ENCODE measurements around the gene SPACA1.

The SPACA1 gene

DNA sequence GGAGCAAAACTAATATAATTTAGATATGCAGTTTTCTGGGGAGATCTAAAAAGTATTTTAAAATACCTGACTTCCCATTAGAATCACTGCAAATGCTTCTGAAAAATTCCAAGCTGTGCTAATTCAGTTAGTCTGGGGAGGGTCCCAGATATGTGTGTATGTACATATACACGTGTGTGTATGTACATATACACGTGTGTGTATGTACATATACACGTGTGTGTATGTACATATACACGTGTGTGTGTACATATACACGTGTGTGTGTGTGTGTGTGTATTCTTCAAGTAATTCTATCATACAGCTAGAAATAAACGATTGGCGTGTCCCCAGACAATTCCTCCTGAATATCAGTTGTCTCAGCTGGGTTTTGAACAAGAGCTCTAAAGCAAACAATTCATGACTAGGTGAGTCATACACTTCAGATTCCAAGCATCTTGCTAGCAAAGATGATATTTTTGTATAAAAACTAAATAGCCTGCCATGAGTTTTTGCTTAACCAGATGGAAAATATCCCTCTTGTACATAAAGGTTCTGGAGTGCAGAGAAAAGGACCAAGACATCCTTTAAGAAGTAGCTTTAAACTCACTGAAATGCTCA lies 58.2 kb downstream of the SPACA1 start:
- no peak for ATAC-seq

DNA sequence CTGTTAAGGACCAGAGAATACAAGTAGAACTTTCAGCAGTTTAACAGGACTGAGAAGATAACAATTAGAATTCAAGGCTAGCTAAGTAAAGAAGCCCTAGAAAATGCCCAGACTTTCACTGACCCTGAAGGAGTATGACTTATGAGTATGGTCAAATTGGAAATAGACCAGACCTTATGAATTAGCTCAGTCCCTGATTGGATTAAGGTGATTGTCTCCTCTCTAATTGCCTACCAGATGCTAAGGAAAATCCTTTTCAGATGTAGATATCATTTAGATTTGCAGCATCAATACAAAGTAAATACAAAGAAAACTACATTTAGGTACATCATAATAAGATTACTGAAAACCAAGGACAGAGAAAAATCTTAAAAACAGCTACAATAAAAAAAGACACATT lies 59.6 kb downstream of the SPACA1 start:
- ATAC-seq: no peak

More for the DNA sequence above, 58.2 kb downstream of the SPACA1 start:
- no peak for DNase-seq

DNA sequence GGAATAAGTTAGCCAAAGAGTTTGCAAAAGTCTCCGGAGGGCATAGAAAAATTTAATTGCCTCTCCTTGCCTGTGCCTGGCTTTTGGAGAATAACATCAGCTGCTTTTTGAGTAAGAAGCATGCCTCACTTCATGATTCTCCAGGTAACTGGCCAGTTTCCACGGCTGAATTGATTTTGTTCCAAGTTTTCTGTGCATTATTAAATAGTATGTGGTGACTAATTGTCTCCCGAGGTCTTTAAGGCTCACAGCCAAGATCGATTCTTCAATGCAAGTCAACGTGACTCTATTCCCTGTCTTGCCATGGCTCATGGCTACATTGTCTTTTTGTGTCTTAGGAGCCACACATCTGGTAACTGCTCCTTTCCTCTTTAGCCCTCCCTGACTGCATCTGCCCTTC lies 64.3 kb downstream of the SPACA1 start:
- no peak for DNase-seq
- ATAC-seq: no peak

More for the DNA sequence above, 59.6 kb downstream of the SPACA1 start:
- DNase-seq: no peak

DNA sequence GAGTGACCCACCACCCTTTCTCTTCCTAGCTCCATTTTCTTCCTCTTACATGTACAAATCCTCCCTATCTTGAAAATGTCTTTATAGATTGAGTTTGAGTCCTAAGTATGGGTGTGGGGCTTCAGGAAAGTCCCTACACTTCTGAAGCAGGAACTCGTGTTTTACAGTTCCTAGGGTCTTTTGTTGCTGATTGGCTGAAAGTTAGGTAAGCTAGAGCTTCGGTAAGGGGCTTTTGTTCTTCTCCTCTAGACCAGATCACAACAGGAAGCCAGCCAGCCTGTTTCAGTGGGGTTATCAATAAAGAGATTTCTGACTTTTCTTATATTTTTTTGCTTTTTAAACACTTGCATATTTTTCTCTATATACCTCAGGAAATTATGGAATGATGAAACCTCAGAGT lies 67.2 kb downstream of the SPACA1 start:
- no peak for DNase-seq
- ATAC-seq: no peak

DNA sequence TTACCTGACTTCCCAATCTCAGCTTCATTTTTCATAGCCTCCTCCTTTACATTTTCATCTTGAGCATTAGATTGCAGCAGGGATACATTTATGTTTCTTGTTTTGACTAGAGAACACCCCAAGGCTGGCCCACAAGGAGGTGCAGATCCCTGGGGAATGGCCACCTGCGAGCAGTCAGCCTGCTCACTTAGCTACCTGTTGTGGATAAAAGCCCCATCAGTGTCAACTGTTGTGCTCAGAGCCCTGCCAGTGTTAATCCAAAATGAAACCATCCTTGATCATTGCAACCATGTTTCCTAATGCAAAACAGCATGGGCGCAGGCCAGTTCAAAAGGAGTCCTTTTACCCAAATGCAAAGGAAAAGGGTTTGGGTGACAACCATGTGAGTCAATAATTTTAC lies 67.7 kb downstream of the SPACA1 start:
- no peak for ATAC-seq
- no peak for DNase-seq

DNA sequence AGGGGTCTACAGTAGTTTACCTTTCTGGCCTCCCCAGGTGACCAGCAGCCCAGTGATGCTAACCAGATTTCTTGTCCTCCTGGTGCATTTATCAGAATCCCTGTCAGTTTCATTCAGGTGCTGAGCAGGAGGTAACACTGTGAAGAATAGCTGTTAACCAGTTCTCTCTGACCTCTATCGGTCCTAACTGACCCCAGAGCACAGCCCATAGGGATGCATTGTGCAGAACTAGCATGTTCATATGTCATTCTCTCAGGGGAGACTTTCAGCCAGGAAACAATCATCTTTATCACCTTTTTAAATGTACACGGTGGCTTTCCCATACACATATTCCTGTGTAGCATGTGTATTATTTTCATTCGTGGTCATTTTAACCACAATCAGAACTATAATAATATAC lies 68.6 kb downstream of the SPACA1 start:
- DNase-seq (no peak), ATAC-seq (no peak)

All from stimulated activated naive CD8-positive, alpha-beta T cell treated with anti-CD3 and anti-CD28 coated beads, Interleukin-15, Interleukin-2, amounts not matched to agents 100 U/mL and 50 U/mL, for 24 hours (primary cell).